H1 (cell line): ENCODE measurements around the gene ANKH. TPM values are rescaled to one million over a fixed set of nuclear protein-coding genes. Genes with fewer than 3 reads are reported as not detected.

ENCODE experiments used
- CTCF ChIA-PET: fragments of 300-600 bp; sonication (Branson Sonifier 250); formaldehyde crosslinking; loops from one replicate; lab custom pipeline; 2021; ENCODE audit not compliant: partially characterized antibody; lab: Charles Lee
- POLR2A ChIA-PET: fragments of 300-600 bp; sonication (Branson Sonifier 250); formaldehyde crosslinking; loops from one replicate; lab custom pipeline; 2021; ENCODE audit warnings: inconsistent platforms; ENCODE audit not compliant: partially characterized antibody; lab: Charles Lee
- DNase-seq, 2 experiments: peaks; one replicate each; pipeline versions ENCODE4 v3.0.0 to v3.0.0-alpha.2; 2010 to 2022; ENCODE audit warnings: low spot score in 2 of 2, low read depth in 1 of 2, mixed read lengths in 1 of 2
- FAIRE-seq: peaks from 2 replicates; lab custom pipeline; 2011; peaks lifted over from hg19 to GRCh38; lab: Jason Lieb, UNC
- H2AFZ ChIP-seq: 2 replicates; pipeline ENCODE4 v1.8.1; 2012; ENCODE audit warnings: low read length, inconsistent platforms
- H2AK5ac ChIP-seq: 2 replicates; pipeline ENCODE4 v1.6.1; 2013; ENCODE audit warnings: low read depth, low read length
- H2BK120ac ChIP-seq: replicated peaks from 2 replicates; pipeline ENCODE3; 2013; ENCODE audit warnings: low read depth, low read length, inconsistent platforms
- H2BK12ac ChIP-seq: 2 replicates; pipeline ENCODE4 v1.6.1; 2013; ENCODE audit warnings: low read depth, low read length
- H2BK15ac ChIP-seq: 2 replicates; pipeline ENCODE4 v1.6.1; 2013; ENCODE audit warnings: low read length
- H2BK20ac ChIP-seq: 2 replicates; pipeline ENCODE4 v1.6.1; 2013; ENCODE audit warnings: low read length
- H2BK5ac ChIP-seq: 2 replicates; pipeline ENCODE4 v1.6.1; 2013; ENCODE audit warnings: low read depth, low read length
- H3K14ac ChIP-seq: 2 replicates; pipeline ENCODE4 v1.6.1; 2013; ENCODE audit warnings: inconsistent platforms; ENCODE audit not compliant: insufficient read length
- H3K18ac ChIP-seq: 2 replicates; pipeline ENCODE4 v1.6.1; 2013; ENCODE audit warnings: low read length; ENCODE audit errors: extremely low read depth
- H3K23ac ChIP-seq: 2 replicates; pipeline ENCODE4 v1.6.1; 2013; ENCODE audit warnings: inconsistent platforms; ENCODE audit not compliant: insufficient read length
- H3K23me2 ChIP-seq: 2 replicates; pipeline ENCODE4 v1.6.1; 2013; ENCODE audit warnings: low read depth, low read length
- H3K27ac ChIP-seq: 2 replicates; pipeline ENCODE4 v1.6.1; 2011; ENCODE audit warnings: low read depth, low read length, inconsistent platforms
- H3K27me3 ChIP-seq, 4 experiments: replicated peaks in 1 of 4; 1 replicate in 1 of 4; 2 replicates in 3 of 4; pipeline versions ENCODE4 v1.6.1 to v1.8.1; 2011 to 2013; ENCODE audit warnings: low read length in 3 of 4, mild to moderate bottlenecking in 3 of 4, inconsistent platforms in 2 of 4, mixed read lengths in 2 of 4, moderate library complexity in 1 of 4; ENCODE audit not compliant: control insufficient read depth in 3 of 4, insufficient read depth in 3 of 4; ENCODE audit errors: extremely low read depth in 1 of 4
- H3K36me3 ChIP-seq, 4 experiments: 2 replicates each; pipeline versions ENCODE4 v1.6.1 to v1.8.1; 2011 to 2013; ENCODE audit warnings: mild to moderate bottlenecking in 4 of 4, low read length in 3 of 4, moderate library complexity in 2 of 4, control low read depth in 1 of 4, inconsistent platforms in 1 of 4; ENCODE audit not compliant: insufficient read depth in 4 of 4, control insufficient read depth in 2 of 4
- H3K4ac ChIP-seq: replicated peaks from 2 replicates; pipeline ENCODE3; 2013; ENCODE audit warnings: low read length, low read depth, mixed read lengths, inconsistent platforms; ENCODE audit not compliant: insufficient read length
- H3K4me1 ChIP-seq, 4 experiments: replicated peaks in 1 of 4; 1 replicate in 1 of 4; 2 replicates in 3 of 4; pipeline versions ENCODE4 v1.6.1 to v1.8.1; 2011 to 2013; ENCODE audit warnings: low read length in 3 of 4, inconsistent platforms in 2 of 4, mixed read lengths in 1 of 4; ENCODE audit not compliant: insufficient read depth in 4 of 4, control insufficient read depth in 3 of 4
- H3K4me2 ChIP-seq, 2 experiments: 2 replicates each; pipeline versions ENCODE4 v1.6.1 to v1.8.1; 2011 to 2013; ENCODE audit warnings: low read depth in 2 of 2, low read length in 2 of 2, control low read depth in 1 of 2, inconsistent platforms in 1 of 2, mild to moderate bottlenecking in 1 of 2; ENCODE audit not compliant: insufficient read depth in 1 of 2
- H3K4me3 ChIP-seq, 4 experiments: fragments of 200-600, 300-600 bp in 1 of 4; sonication (generic), shearing (Covaris generic), sonication (Bioruptor Twin) in 1 of 4; 2 replicates each; pipeline versions ENCODE4 v1.5.1 to v1.8.1; 2011 to 2016; ENCODE audit warnings: low read length in 4 of 4, low read depth in 3 of 4, control low read depth in 2 of 4, inconsistent platforms in 2 of 4, mild to moderate bottlenecking in 2 of 4, mixed read lengths in 1 of 4, moderate library complexity in 1 of 4; ENCODE audit not compliant: insufficient read depth in 2 of 4; ENCODE audit errors: extremely low read depth in 1 of 4
- H3K56ac ChIP-seq: replicated peaks from 2 replicates; pipeline ENCODE3; 2013; ENCODE audit warnings: low read depth, mild to moderate bottlenecking, mixed read lengths, low read length, inconsistent platforms; ENCODE audit not compliant: insufficient read length
- H3K79me1 ChIP-seq: 2 replicates; pipeline ENCODE4 v1.6.1; 2013; ENCODE audit warnings: low read depth, low read length, control low read depth
- H3K79me2 ChIP-seq, 2 experiments: 2 replicates each; pipeline versions ENCODE4 v1.6.1 to v1.8.1; 2012 to 2013; ENCODE audit warnings: low read length in 2 of 2, mild to moderate bottlenecking in 2 of 2, inconsistent platforms in 1 of 2; ENCODE audit not compliant: insufficient read depth in 2 of 2, control insufficient read depth in 1 of 2
- H3K9ac ChIP-seq, 4 experiments: replicated peaks in 1 of 4; 1 replicate in 1 of 4; 2 replicates in 3 of 4; pipeline versions ENCODE4 v1.6.1 to v1.8.1; 2011 to 2013; ENCODE audit warnings: low read depth in 3 of 4, low read length in 3 of 4, control low read depth in 2 of 4, mild to moderate bottlenecking in 2 of 4, moderate library complexity in 2 of 4, inconsistent platforms in 1 of 4; ENCODE audit errors: extremely low read depth in 1 of 4
- H3K9me3 ChIP-seq, 2 experiments: 2 replicates each; pipeline versions ENCODE4 v1.6.1 to v1.8.1; 2012 to 2013; ENCODE audit warnings: mild to moderate bottlenecking in 2 of 2, moderate library complexity in 2 of 2, control low read depth in 1 of 2, inconsistent platforms in 1 of 2, low read depth in 1 of 2, low read length in 1 of 2, mixed read lengths in 1 of 2; ENCODE audit not compliant: insufficient read depth in 2 of 2
- H4K20me1 ChIP-seq, 2 experiments: replicated peaks in 1 of 2; 2 replicates each; pipeline versions ENCODE3 to v1.8.1; 2011 to 2013; ENCODE audit warnings: inconsistent platforms in 2 of 2, low read length in 2 of 2, mild to moderate bottlenecking in 1 of 2; ENCODE audit not compliant: insufficient read depth in 2 of 2, control insufficient read depth in 1 of 2
- H4K5ac ChIP-seq: 2 replicates; pipeline ENCODE4 v1.6.1; 2013; ENCODE audit warnings: low read length, low read depth, mixed read lengths, inconsistent platforms; ENCODE audit not compliant: insufficient read length
- H4K8ac ChIP-seq: 2 replicates; pipeline ENCODE4 v1.8.0; 2013; ENCODE audit warnings: mild to moderate bottlenecking, moderate library complexity, low read length, inconsistent platforms; ENCODE audit not compliant: insufficient read depth; ENCODE audit errors: extremely low read depth
- H4K91ac ChIP-seq: replicated peaks from 2 replicates; pipeline ENCODE3; 2013; ENCODE audit warnings: low read length, mixed read lengths, inconsistent platforms; ENCODE audit not compliant: insufficient read length
- ASH2L ChIP-seq: fragments of 200-600, 300-600 bp; sonication (generic); IDR thresholded peaks from one replicate; pipeline ENCODE4 v1.7.1; 2017; ENCODE audit warnings: low read length
- CHD1 ChIP-seq: IDR thresholded peaks from 2 replicates; pipeline ENCODE4 v1.6.1; 2012; ENCODE audit warnings: low read depth, low read length, improper control_type of control experiment
- CHD2 ChIP-seq: IDR thresholded peaks from 2 replicates; pipeline ENCODE4 v1.6.1; 2012; ENCODE audit warnings: low read length, improper control_type of control experiment
- EP300 ChIP-seq, 2 experiments: IDR thresholded peaks; 1 replicate in 1 of 2; 2 replicates in 1 of 2; pipeline ENCODE4 v1.6.1; 2011 to 2012; ENCODE audit warnings: low read depth in 2 of 2, low read length in 2 of 2, mild to moderate bottlenecking in 2 of 2, borderline replicate concordance in 1 of 2, inconsistent platforms in 1 of 2, moderate library complexity in 1 of 2
- GABPA ChIP-seq: IDR thresholded peaks from 2 replicates; pipeline ENCODE4 v1.6.1; 2011; ENCODE audit warnings: mild to moderate bottlenecking, low read length, moderate library complexity, borderline replicate concordance; ENCODE audit not compliant: insufficient read depth
- JUND ChIP-seq: IDR thresholded peaks from 2 replicates; pipeline ENCODE4 v1.6.1; 2011; ENCODE audit warnings: mild to moderate bottlenecking, improper control_type of control experiment, low read length
- RXRA ChIP-seq: IDR thresholded peaks from 2 replicates; pipeline ENCODE4 v1.6.1; 2011; ENCODE audit warnings: low read depth, mild to moderate bottlenecking, low read length, moderate library complexity; ENCODE audit not compliant: insufficient read depth
- TAF1 ChIP-seq: IDR thresholded peaks from 2 replicates; pipeline ENCODE4 v1.6.1; 2011; ENCODE audit warnings: mild to moderate bottlenecking, low read depth, low read length
- TAF7 ChIP-seq: optimal IDR thresholded peaks from 2 replicates; pipeline ENCODE3; 2011; ENCODE audit warnings: low read depth, mild to moderate bottlenecking, inconsistent platforms, low read length, moderate library complexity, borderline replicate concordance
- WGBS, 2 experiments: shearing (Covaris generic) in 1 of 2; methylation state at CpG; one replicate each; pipeline versions ENCODE4 v1.1.6 to v1.1.7; 2013 to 2015; ENCODE audit warnings: low lambda C conversion rate in 2 of 2, mixed read lengths in 2 of 2, inconsistent platforms in 1 of 2, low coverage in 1 of 2, missing lambda C conversion rate in 1 of 2; ENCODE audit not compliant: insufficient replicate concordance in 2 of 2, insufficient coverage in 1 of 2, insufficient read length in 1 of 2; ENCODE audit errors: extremely low coverage in 1 of 2, missing lambda C conversion rate in 1 of 2; 5-methylcytosine and 5-hydroxymethylcytosine counted together
- polyA plus RNA-seq, 7 experiments: library from polyadenylated mRNA; depleted of rRNA in 3 of 7; stranded (reverse) in 5 of 7; unstranded in 2 of 7; fragments of >200 nt in 5 of 7; fragments of 200-250 nt in 2 of 7; gene quantifications; 1 replicate in 5 of 7; 2 replicates in 1 of 7; 4 replicates in 1 of 7; pipeline versions ENCODE4 v1.2.1 to v1.2.3, GENCODE V29; 2011 to 2013; ENCODE audit warnings: missing spikeins in 2 of 7, mixed read lengths in 2 of 7
- total RNA-seq: library from RNA; stranded (reverse); fragmentation: NEBNext Ultra II Directional; extraction: Animal tissue kit (Norgen Biotek cat#: 25700); gene quantifications from 2 replicates; pipeline ENCODE4 v1.2.1, GENCODE V29; 2021
- TF ChIP-seq, protein P1 (sequence below): IDR thresholded peaks from 2 replicates; pipeline ENCODE4 v1.6.1; 2012; ENCODE audit warnings: inconsistent platforms
- TF ChIP-seq, protein P2 (sequence below): IDR thresholded peaks from 2 replicates; pipeline ENCODE4 v1.6.1; 2011; ENCODE audit warnings: low read depth, mild to moderate bottlenecking, low read length; ENCODE audit not compliant: insufficient read depth
- TF ChIP-seq, protein P3 (sequence below): IDR thresholded peaks from 2 replicates; pipeline ENCODE4 v1.6.1; 2011; ENCODE audit warnings: low read length, improper control_type of control experiment

The ANKH gene
- total and polyA plus RNA-seq, 2 of the 8 experiments (the other 6 are each of a cell fraction or from before 2014, with no cell fraction given) = 5.3 to 13.0 TPM

DNA sequence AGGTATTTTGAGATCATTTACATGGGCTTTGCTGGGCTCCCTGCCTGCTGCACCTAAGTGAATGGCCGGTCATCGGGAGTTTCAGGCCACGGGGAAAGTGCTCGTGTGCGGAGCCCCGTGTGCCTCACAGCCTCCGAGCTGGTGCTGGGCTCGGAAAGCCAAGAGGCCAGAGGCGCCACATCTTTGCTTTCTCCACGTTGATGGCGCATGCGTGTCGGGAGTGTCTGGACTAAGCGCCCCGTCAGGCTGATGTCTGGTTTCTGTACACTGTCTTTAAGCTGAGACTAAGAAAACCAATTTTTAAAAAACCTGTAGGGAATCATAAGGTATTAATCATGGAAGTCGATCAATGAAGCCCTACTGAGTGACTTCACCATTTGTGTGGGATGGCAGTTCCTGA lies 137.9 kb downstream of the ANKH start:
- no peaks in the 10 kb centered on the region for H3K79me2 ChIP-seq
- H2AK5ac ChIP-seq = no peak overlapping the region
- 93% methylated on average over 16 of the region's 16 CpGs; no CpG with 5 or more reads in 1 of the 2 experiments for WGBS, 2 experiments
- H3K23ac ChIP-seq = no peak overlapping the region
- POLR2A ChIA-PET = no interaction called here
- H4K5ac ChIP-seq = no peak overlapping the region
- CTCF ChIA-PET = interaction anchor here (0.8 to 3.7 kb wide), 5 partner anchors 9 to 270 kb away, joined by 3 to 20 read pairs (median 7); no protein-coding TSS in a partner anchor
- no peak overlapping the region for H2BK20ac ChIP-seq
- H2AFZ ChIP-seq = no peak overlapping the region
- no peaks in the 10 kb centered on the region for H3K36me3 ChIP-seq
- no peak overlapping the region for H3K27ac ChIP-seq
- H4K8ac ChIP-seq = no peak overlapping the region
- H3K4me3 ChIP-seq = no peak overlapping the region
- no peak overlapping the region for H2BK12ac ChIP-seq
- H4K20me1 ChIP-seq = no peaks in the 10 kb centered on the region
- 0 out of 2 replicates have a peak, but pooled peaks cover 1% of the 10 kb centered on the region for H3K23me2 ChIP-seq
- H3K18ac ChIP-seq = no peak overlapping the region
- no peak overlapping the region for H3K56ac ChIP-seq
- H3K4ac ChIP-seq = no peak overlapping the region
- no peak overlapping the region for H2BK120ac ChIP-seq
- H4K91ac ChIP-seq = no peak overlapping the region
- H3K14ac ChIP-seq = no peak overlapping the region
- 0 out of 7 replicates have a peak, but pooled peaks cover 0 to 2% (median 0%) of the 10 kb centered on the region in 4 experiments for H3K27me3 ChIP-seq
- H3K9me3 ChIP-seq = no peaks in the 10 kb centered on the region
- H3K9ac ChIP-seq = no peak overlapping the region
- H2BK5ac ChIP-seq = no peak overlapping the region
- peaks cover 1 to 9% (median 3%) of the 10 kb centered on the region in 4 experiments for H3K4me1 ChIP-seq
- FAIRE-seq (no peak), DNase-seq (no peak)
- H2BK15ac ChIP-seq = no peak overlapping the region
- no peaks in the 10 kb centered on the region for H3K79me1 ChIP-seq
- H3K4me2 ChIP-seq = no peak overlapping the region
- TF ChIP-seq, protein P1, sequence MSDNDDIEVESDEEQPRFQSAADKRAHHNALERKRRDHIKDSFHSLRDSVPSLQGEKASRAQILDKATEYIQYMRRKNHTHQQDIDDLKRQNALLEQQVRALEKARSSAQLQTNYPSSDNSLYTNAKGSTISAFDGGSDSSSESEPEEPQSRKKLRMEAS = no peak
- TF ChIP-seq ASH2L (no peak), CHD1 (no peak), TAF1 (no peak), EP300 (IDR thresholded peaks at IDR 0.05; ENCODE audit: borderline replicate concordance in 1 of 2, low read depth in 2 of 2, low read length in 2 of 2) (no peak), CHD2 (no peak), JUND (no peak), TAF7 (no peak), GABPA (no peak), RXRA (no peak)
- TF ChIP-seq, protein P2, sequence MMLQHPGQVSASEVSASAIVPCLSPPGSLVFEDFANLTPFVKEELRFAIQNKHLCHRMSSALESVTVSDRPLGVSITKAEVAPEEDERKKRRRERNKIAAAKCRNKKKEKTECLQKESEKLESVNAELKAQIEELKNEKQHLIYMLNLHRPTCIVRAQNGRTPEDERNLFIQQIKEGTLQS = no peak
- TF ChIP-seq, protein P3, sequence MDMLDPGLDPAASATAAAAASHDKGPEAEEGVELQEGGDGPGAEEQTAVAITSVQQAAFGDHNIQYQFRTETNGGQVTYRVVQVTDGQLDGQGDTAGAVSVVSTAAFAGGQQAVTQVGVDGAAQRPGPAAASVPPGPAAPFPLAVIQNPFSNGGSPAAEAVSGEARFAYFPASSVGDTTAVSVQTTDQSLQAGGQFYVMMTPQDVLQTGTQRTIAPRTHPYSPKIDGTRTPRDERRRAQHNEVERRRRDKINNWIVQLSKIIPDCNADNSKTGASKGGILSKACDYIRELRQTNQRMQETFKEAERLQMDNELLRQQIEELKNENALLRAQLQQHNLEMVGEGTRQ = no peak
